ENCODE measurements around the gene ANTXR2. TPM values are rescaled to one million over a fixed set of nuclear protein-coding genes. Genes with fewer than 3 reads are reported as not detected.

The ANTXR2 gene
- total RNA-seq, 1 donor from 2014 or later: 28.3 TPM

GRCh38 chr4:79964020-79964399, 109.0 kb downstream of the ANTXR2 start:
- Mint-ChIP-seq H3K4me3 (peak overlapping the region; percentile 85), H3K36me3 (peaks cover 2% of the 10 kb centered on the region), H3K4me1 (peaks cover 24% of the 10 kb centered on the region), H3K27ac (no peak overlapping the region), H3K27me3 (ENCODE audit: insufficient read depth, low read depth) (no peaks in the 10 kb centered on the region), H3K9me3 (no peaks in the 10 kb centered on the region)
- H3K9me3 ChIP-seq (ENCODE audit: low read depth): no peaks in the 10 kb centered on the region
- H3K9ac ChIP-seq: no peak overlapping the region
- H3K4me1 ChIP-seq: peaks cover 26% of the 10 kb centered on the region
- H3K27me3 ChIP-seq: peaks cover 43% of the 10 kb centered on the region
- H3K36me3 ChIP-seq: no peaks in the 10 kb centered on the region
- H3F3A ChIP-seq (ENCODE audit: low read depth): peaks cover 15% of the 10 kb centered on the region
- no peak overlapping the region for H3K27ac ChIP-seq
- H2AFZ ChIP-seq (replicated peaks): peak overlapping the region; percentile 91
- no peak for DNase-seq (ENCODE audit: low spot score)
- H3K4me3 ChIP-seq: peak overlapping the region; percentile 52
- TF ChIP-seq CTCF (IDR thresholded peaks at IDR 0.05) (no peak), EZH2 (IDR thresholded peaks at IDR 0.05) (no peak), EZH2phosphoT487 (IDR thresholded peaks at IDR 0.05) (no peak)
- peak overlapping the region; percentile 90 for H3K4me2 ChIP-seq
- H4K20me1 ChIP-seq (ENCODE audit: low read depth): peaks cover 4% of the 10 kb centered on the region
- H3K79me2 ChIP-seq (ENCODE audit: low read depth): no peaks in the 10 kb centered on the region

GRCh38 chr4:79959652-79960051, 113.4 kb downstream of the ANTXR2 start:
- Histone ChIP-seq H3F3A (ENCODE audit: low read depth) (peaks cover 10% of the 10 kb centered on the region), H4K20me1 (ENCODE audit: low read depth) (no peaks in the 10 kb centered on the region), H3K4me1 (peaks cover 23% of the 10 kb centered on the region), H3K36me3 (no peaks in the 10 kb centered on the region), H3K4me2 (no peak overlapping the region), H3K27ac (no peak overlapping the region), H2AFZ (replicated peaks) (no peak overlapping the region), H3K9me3 (ENCODE audit: low read depth) (no peaks in the 10 kb centered on the region), H3K27me3 (peaks cover 23% of the 10 kb centered on the region), H3K9ac (no peak overlapping the region), H3K79me2 (ENCODE audit: low read depth) (no peaks in the 10 kb centered on the region), H3K4me3 (no peak overlapping the region)
- peaks cover 2% of the 10 kb centered on the region for H3K36me3 Mint-ChIP-seq
- TF ChIP-seq CTCF (IDR thresholded peaks at IDR 0.05): no peak
- no peak for TF ChIP-seq EZH2 (IDR thresholded peaks at IDR 0.05)
- no peak for TF ChIP-seq EZH2phosphoT487 (IDR thresholded peaks at IDR 0.05)
- peaks cover 26% of the 10 kb centered on the region for H3K4me1 Mint-ChIP-seq
- H3K27me3 Mint-ChIP-seq (ENCODE audit: insufficient read depth, low read depth): no peaks in the 10 kb centered on the region
- peak; percentile 53 for DNase-seq (ENCODE audit: low spot score)
- H3K9me3 Mint-ChIP-seq: no peaks in the 10 kb centered on the region
- H3K27ac Mint-ChIP-seq: no peak overlapping the region
- H3K4me3 Mint-ChIP-seq: no peak overlapping the region

GRCh38 chr4:79958466-79959264, 114.4 kb downstream of the ANTXR2 start:
- no peaks in the 10 kb centered on the region for H3K9me3 ChIP-seq (ENCODE audit: low read depth)
- no peaks in the 10 kb centered on the region for H3K9me3 Mint-ChIP-seq
- no peak overlapping the region for H3K27ac Mint-ChIP-seq
- H3K4me1 ChIP-seq: peaks cover 15% of the 10 kb centered on the region
- no peaks in the 10 kb centered on the region for H3K36me3 Mint-ChIP-seq
- H2AFZ ChIP-seq (replicated peaks): no peak overlapping the region
- no peak overlapping the region for H3K4me3 Mint-ChIP-seq
- no peaks in the 10 kb centered on the region for H3F3A ChIP-seq (ENCODE audit: low read depth)
- no peak overlapping the region for H3K27ac ChIP-seq
- no peaks in the 10 kb centered on the region for H3K36me3 ChIP-seq
- DNase-seq (ENCODE audit: low spot score): no peak
- peaks cover 13% of the 10 kb centered on the region for H3K27me3 ChIP-seq
- no peaks in the 10 kb centered on the region for H4K20me1 ChIP-seq (ENCODE audit: low read depth)
- no peaks in the 10 kb centered on the region for H3K79me2 ChIP-seq (ENCODE audit: low read depth)
- no peaks in the 10 kb centered on the region for H3K27me3 Mint-ChIP-seq (ENCODE audit: insufficient read depth, low read depth)
- TF ChIP-seq EZH2 (IDR thresholded peaks at IDR 0.05) (no peak), CTCF (IDR thresholded peaks at IDR 0.05) (no peak), EZH2phosphoT487 (IDR thresholded peaks at IDR 0.05) (no peak)
- no peak overlapping the region for H3K4me3 ChIP-seq
- H3K4me2 ChIP-seq: no peak overlapping the region
- peaks cover 19% of the 10 kb centered on the region for H3K4me1 Mint-ChIP-seq
- H3K9ac ChIP-seq: no peak overlapping the region

All from neural progenitor cell (in vitro differentiated cells).